ENCODE measurements around the gene ZFP36L2.

GRCh38 chr2:43175020-43175441, 51.4 kb downstream of the ZFP36L2 start:
- TF ChIP-seq EZH2 (IDR thresholded peaks at IDR 0.05) (no peak), POLR2AphosphoS5 (IDR thresholded peaks at IDR 0.05; ENCODE audit: borderline replicate concordance, low read depth, low read length) (no peak)
